ENCODE results near the gene ZNF500.

ZNF500 gene

DNA sequence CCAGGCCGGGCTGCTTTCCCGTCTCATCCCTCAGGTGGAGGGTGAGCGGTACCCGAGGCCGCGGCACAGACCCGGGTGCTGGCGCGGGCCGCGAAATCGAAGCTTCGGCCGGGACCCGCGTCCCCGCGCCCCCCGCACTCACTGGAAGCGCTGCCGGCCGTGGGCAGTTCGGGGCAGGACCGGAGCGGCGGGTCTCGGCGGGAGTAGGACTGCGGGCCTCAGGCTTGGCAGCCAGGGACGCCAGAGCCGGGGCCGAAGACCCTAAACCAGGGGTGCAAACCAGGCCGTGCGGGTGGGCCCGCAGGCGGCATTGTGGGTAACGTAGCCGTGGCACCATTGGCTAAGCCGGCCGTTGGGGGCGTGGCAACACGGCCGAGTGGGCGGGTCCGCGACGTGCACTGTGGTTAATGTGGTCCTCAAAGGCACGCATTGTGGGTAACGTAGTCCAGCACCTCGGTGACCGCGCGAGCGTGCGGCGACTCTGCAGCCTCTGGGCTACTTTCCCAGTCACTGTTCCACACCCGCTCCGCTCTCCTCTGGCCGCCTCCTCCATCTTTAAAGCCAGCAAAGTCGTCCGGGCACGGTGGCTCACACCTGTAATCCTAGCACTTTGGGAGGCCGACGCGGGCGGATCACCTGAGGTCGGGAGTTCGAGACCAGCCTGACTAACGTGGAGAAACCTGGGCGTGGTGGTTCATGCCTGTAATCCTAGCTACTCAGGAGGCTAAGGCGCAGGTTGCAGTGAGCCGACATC, at the start of gene ZNF500 (continued):
- TF ChIP-seq ZNF707 (tag by site-specific recombination; IDR thresholded peaks at IDR 0.05) (no peak), ZNF416 (tag by site-specific recombination; IDR thresholded peaks at IDR 0.05) (no peak), ZNF133 (tag by site-specific recombination; IDR thresholded peaks at IDR 0.05) (no peak), ZBTB21 (tag by site-specific recombination; IDR thresholded peaks at IDR 0.05) (0 out of 2 replicates have a peak, but pooled peaks have one; percentile 28), ZNF571 (tag by site-specific recombination; IDR thresholded peaks at IDR 0.05) (no peak), SCRT1 (tag by site-specific recombination; IDR thresholded peaks at IDR 0.05; ENCODE audit: borderline replicate concordance) (no peak), ZNF510 (tag by site-specific recombination; IDR thresholded peaks at IDR 0.05; ENCODE audit: insufficient replicate concordance) (no peak), ZNF2 (tag by site-specific recombination; IDR thresholded peaks at IDR 0.05) (peak; percentile 26; the same call in 1 of the 2 replicates), ZBTB17 (tag by site-specific recombination; IDR thresholded peaks at IDR 0.05) (peak; percentile 96), ZNF302 (tag by site-specific recombination; IDR thresholded peaks at IDR 0.05; ENCODE audit: low read depth) (no peak), ZEB2 (tag by site-specific recombination; IDR thresholded peaks at IDR 0.05) (peak; percentile 47; the same call in 1 of the 2 replicates), ZNF155 (tag by site-specific recombination; IDR thresholded peaks at IDR 0.05) (no peak), KLF16 (tag by site-specific recombination; IDR thresholded peaks at IDR 0.05) (peak; percentile 84), ZNF16 (tag by site-specific recombination; IDR thresholded peaks at IDR 0.05; ENCODE audit: low read depth) (no peak), BCL11A (tag by site-specific recombination; IDR thresholded peaks at IDR 0.05; ENCODE audit: low read depth) (no peak), KLF1 (tag by site-specific recombination; IDR thresholded peaks at IDR 0.05) (peak; percentile 76), KLF8 (tag by site-specific recombination; IDR thresholded peaks at IDR 0.05) (no peak; the same call in 1 of the 2 replicates), ZNF610 (tag by site-specific recombination; IDR thresholded peaks at IDR 0.05; ENCODE audit: borderline replicate concordance) (0 out of 2 replicates have a peak, but pooled peaks have one; percentile 11), ZNF624 (tag by site-specific recombination; IDR thresholded peaks at IDR 0.05) (no peak)
- TF ChIP-seq, protein P1, sequence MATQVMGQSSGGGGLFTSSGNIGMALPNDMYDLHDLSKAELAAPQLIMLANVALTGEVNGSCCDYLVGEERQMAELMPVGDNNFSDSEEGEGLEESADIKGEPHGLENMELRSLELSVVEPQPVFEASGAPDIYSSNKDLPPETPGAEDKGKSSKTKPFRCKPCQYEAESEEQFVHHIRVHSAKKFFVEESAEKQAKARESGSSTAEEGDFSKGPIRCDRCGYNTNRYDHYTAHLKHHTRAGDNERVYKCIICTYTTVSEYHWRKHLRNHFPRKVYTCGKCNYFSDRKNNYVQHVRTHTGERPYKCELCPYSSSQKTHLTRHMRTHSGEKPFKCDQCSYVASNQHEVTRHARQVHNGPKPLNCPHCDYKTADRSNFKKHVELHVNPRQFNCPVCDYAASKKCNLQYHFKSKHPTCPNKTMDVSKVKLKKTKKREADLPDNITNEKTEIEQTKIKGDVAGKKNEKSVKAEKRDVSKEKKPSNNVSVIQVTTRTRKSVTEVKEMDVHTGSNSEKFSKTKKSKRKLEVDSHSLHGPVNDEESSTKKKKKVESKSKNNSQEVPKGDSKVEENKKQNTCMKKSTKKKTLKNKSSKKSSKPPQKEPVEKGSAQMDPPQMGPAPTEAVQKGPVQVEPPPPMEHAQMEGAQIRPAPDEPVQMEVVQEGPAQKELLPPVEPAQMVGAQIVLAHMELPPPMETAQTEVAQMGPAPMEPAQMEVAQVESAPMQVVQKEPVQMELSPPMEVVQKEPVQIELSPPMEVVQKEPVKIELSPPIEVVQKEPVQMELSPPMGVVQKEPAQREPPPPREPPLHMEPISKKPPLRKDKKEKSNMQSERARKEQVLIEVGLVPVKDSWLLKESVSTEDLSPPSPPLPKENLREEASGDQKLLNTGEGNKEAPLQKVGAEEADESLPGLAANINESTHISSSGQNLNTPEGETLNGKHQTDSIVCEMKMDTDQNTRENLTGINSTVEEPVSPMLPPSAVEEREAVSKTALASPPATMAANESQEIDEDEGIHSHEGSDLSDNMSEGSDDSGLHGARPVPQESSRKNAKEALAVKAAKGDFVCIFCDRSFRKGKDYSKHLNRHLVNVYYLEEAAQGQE (tag by site-specific recombination; IDR thresholded peaks at IDR 0.05), result peak; percentile 25; the same call in 1 of the 2 replicates
- TF ChIP-seq, protein P2, sequence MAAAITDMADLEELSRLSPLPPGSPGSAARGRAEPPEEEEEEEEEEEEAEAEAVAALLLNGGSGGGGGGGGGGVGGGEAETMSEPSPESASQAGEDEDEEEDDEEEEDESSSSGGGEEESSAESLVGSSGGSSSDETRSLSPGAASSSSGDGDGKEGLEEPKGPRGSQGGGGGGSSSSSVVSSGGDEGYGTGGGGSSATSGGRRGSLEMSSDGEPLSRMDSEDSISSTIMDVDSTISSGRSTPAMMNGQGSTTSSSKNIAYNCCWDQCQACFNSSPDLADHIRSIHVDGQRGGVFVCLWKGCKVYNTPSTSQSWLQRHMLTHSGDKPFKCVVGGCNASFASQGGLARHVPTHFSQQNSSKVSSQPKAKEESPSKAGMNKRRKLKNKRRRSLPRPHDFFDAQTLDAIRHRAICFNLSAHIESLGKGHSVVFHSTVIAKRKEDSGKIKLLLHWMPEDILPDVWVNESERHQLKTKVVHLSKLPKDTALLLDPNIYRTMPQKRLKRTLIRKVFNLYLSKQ (tag by site-specific recombination; IDR thresholded peaks at IDR 0.05; ENCODE audit: borderline replicate concordance), result no peak
- TF ChIP-seq, protein P3, sequence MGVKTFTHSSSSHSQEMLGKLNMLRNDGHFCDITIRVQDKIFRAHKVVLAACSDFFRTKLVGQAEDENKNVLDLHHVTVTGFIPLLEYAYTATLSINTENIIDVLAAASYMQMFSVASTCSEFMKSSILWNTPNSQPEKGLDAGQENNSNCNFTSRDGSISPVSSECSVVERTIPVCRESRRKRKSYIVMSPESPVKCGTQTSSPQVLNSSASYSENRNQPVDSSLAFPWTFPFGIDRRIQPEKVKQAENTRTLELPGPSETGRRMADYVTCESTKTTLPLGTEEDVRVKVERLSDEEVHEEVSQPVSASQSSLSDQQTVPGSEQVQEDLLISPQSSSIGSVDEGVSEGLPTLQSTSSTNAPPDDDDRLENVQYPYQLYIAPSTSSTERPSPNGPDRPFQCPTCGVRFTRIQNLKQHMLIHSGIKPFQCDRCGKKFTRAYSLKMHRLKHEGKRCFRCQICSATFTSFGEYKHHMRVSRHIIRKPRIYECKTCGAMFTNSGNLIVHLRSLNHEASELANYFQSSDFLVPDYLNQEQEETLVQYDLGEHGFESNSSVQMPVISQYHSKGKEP (tag by site-specific recombination; IDR thresholded peaks at IDR 0.05), result no peak
- TF ChIP-seq, protein P4, sequence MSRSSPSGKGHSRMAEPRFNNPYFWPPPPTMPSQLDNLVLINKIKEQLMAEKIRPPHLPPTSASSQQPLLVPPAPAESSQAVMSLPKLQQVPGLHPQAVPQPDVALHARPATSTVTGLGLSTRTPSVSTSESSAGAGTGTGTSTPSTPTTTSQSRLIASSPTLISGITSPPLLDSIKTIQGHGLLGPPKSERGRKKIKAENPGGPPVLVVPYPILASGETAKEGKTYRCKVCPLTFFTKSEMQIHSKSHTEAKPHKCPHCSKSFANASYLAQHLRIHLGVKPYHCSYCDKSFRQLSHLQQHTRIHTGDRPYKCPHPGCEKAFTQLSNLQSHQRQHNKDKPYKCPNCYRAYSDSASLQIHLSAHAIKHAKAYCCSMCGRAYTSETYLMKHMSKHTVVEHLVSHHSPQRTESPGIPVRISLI (tag by site-specific recombination; IDR thresholded peaks at IDR 0.05), result no peak
- TF ChIP-seq, protein P5, sequence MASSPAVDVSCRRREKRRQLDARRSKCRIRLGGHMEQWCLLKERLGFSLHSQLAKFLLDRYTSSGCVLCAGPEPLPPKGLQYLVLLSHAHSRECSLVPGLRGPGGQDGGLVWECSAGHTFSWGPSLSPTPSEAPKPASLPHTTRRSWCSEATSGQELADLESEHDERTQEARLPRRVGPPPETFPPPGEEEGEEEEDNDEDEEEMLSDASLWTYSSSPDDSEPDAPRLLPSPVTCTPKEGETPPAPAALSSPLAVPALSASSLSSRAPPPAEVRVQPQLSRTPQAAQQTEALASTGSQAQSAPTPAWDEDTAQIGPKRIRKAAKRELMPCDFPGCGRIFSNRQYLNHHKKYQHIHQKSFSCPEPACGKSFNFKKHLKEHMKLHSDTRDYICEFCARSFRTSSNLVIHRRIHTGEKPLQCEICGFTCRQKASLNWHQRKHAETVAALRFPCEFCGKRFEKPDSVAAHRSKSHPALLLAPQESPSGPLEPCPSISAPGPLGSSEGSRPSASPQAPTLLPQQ (tag by site-specific recombination; IDR thresholded peaks at IDR 0.05), result peak; percentile 97
- TF ChIP-seq, protein P6, sequence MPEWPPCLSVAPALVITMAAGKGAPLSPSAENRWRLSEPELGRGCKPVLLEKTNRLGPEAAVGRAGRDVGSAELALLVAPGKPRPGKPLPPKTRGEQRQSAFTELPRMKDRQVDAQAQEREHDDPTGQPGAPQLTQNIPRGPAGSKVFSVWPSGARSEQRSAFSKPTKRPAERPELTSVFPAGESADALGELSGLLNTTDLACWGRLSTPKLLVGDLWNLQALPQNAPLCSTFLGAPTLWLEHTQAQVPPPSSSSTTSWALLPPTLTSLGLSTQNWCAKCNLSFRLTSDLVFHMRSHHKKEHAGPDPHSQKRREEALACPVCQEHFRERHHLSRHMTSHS (tag by site-specific recombination; IDR thresholded peaks at IDR 0.05), result no peak
- TF ChIP-seq, protein P7, sequence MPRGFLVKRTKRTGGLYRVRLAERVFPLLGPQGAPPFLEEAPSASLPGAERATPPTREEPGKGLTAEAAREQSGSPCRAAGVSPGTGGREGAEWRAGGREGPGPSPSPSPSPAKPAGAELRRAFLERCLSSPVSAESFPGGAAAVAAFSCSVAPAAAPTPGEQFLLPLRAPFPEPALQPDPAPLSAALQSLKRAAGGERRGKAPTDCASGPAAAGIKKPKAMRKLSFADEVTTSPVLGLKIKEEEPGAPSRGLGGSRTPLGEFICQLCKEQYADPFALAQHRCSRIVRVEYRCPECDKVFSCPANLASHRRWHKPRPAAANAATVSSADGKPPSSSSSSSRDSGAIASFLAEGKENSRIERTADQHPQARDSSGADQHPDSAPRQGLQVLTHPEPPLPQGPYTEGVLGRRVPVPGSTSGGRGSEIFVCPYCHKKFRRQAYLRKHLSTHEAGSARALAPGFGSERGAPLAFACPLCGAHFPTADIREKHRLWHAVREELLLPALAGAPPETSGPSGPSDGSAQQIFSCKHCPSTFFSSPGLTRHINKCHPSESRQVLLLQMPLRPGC (tag by site-specific recombination; IDR thresholded peaks at IDR 0.05), result no peak

Measured in HEK293 (cell line).